Endothelial cell of umbilical vein (primary cell): ENCODE data around the gene TRDMT1. TPM values are rescaled to one million over a fixed set of nuclear protein-coding genes. Genes with fewer than 3 reads are reported as not detected.

Experiments used
- BruUV-seq: library from RNA; stranded (reverse); fragments of 400-500 nt; replicated peaks from 2 replicates; lab custom pipeline; 2021; lab: Mats Ljungman, UMichigan
- CTCF ChIA-PET: fragments of 300-600, 350-600 bp; sonication (Branson Sonifier 250); formaldehyde crosslinking; loops from one replicate; lab custom pipeline; 2021; ENCODE audit warnings: antibody characterized with exemption, inconsistent platforms; lab: Charles Lee
- POLR2A ChIA-PET: fragments of 300-600, 350-600 bp; sonication (Branson Sonifier 250); formaldehyde crosslinking; loops from one replicate; lab custom pipeline; 2021; ENCODE audit warnings: antibody characterized with exemption, inconsistent platforms; lab: Charles Lee
- DNase-seq: peaks from one replicate; pipeline ENCODE4 v3.0.0-alpha.2; 2011; ENCODE audit warnings: low read depth, low spot score
- FAIRE-seq: peaks from 2 replicates; lab custom pipeline; 2011; peaks lifted over from hg19 to GRCh38; lab: Jason Lieb, UNC
- H2AFZ ChIP-seq: 2 replicates; pipeline ENCODE4 v1.6.0; 2012; ENCODE audit warnings: low read depth, low read length, control low read depth, inconsistent platforms
- H3K27ac ChIP-seq: 2 replicates; pipeline ENCODE4 v1.5.1; 2011; ENCODE audit warnings: low read depth, mild to moderate bottlenecking, control low read depth, low read length, moderate library complexity; ENCODE audit not compliant: insufficient read depth
- H3K27me3 ChIP-seq, 2 experiments: 2 replicates each; pipeline versions ENCODE4 v1.6.0 to v1.6.1; 2011; ENCODE audit warnings: low read length in 2 of 2, mixed read lengths in 1 of 2; ENCODE audit not compliant: control insufficient read depth in 2 of 2, insufficient read depth in 2 of 2
- H3K36me3 ChIP-seq, 2 experiments: 2 replicates in 1 of 2; 3 replicates in 1 of 2; pipeline ENCODE4 v1.5.1; 2011; ENCODE audit warnings: low read length in 2 of 2, mild to moderate bottlenecking in 1 of 2, moderate library complexity in 1 of 2; ENCODE audit not compliant: control insufficient read depth in 2 of 2, insufficient read depth in 2 of 2; ENCODE audit errors: extremely low read depth in 1 of 2
- H3K4me1 ChIP-seq: 3 replicates; pipeline ENCODE4 v1.5.1; 2011; ENCODE audit warnings: mild to moderate bottlenecking, low read length; ENCODE audit not compliant: control insufficient read depth, insufficient read depth; ENCODE audit errors: extremely low read depth
- H3K4me2 ChIP-seq: 2 replicates; pipeline ENCODE4 v1.6.1; 2011; ENCODE audit warnings: low read length, control low read depth, mixed read lengths; ENCODE audit not compliant: insufficient read depth
- H3K4me3 ChIP-seq, 3 experiments: fragments of 200-600 bp in 1 of 3; sonication (generic), shearing (Covaris generic) in 1 of 3; replicated peaks in 1 of 3; 2 replicates each; pipeline ENCODE4 v1.5.1; 2011 to 2016; ENCODE audit warnings: control low read depth in 3 of 3, low read length in 3 of 3, mild to moderate bottlenecking in 2 of 3, inconsistent platforms in 1 of 3, low read depth in 1 of 3, moderate library complexity in 1 of 3; ENCODE audit not compliant: insufficient read depth in 1 of 3
- H3K79me2 ChIP-seq: 2 replicates; pipeline ENCODE4 v1.6.0; 2012; ENCODE audit warnings: low read length, inconsistent platforms; ENCODE audit not compliant: control insufficient read depth, insufficient read depth
- H3K9ac ChIP-seq: replicated peaks from 2 replicates; pipeline ENCODE3; 2011; ENCODE audit warnings: low read length, control low read depth; ENCODE audit not compliant: insufficient read depth; ENCODE audit errors: extremely low read depth
- H3K9me1 ChIP-seq: replicated peaks from 3 replicates; pipeline ENCODE4 v1.6.0; 2011; ENCODE audit warnings: mild to moderate bottlenecking, low read length; ENCODE audit not compliant: control insufficient read depth, insufficient read depth; ENCODE audit errors: extremely low read depth
- H3K9me3 ChIP-seq: replicated peaks from 2 replicates; pipeline ENCODE4 v1.5.1; 2012; ENCODE audit warnings: low read length, inconsistent platforms; ENCODE audit not compliant: control insufficient read depth, insufficient read depth
- H4K20me1 ChIP-seq: replicated peaks from 2 replicates; pipeline ENCODE3; 2011; ENCODE audit warnings: mild to moderate bottlenecking, low read length; ENCODE audit not compliant: control insufficient read depth, insufficient read depth; ENCODE audit errors: extremely low read depth
- CTCF ChIP-seq, 2 donors: IDR thresholded peaks; 1 replicate in 1 of 2; 2 replicates in 1 of 2; pipeline ENCODE4 v1.5.1; 2011; ENCODE audit warnings: low read length in 2 of 2, mild to moderate bottlenecking in 2 of 2, moderate library complexity in 2 of 2, control low read depth in 1 of 2, inconsistent platforms in 1 of 2, low read depth in 1 of 2; ENCODE audit not compliant: insufficient read depth in 1 of 2; ENCODE audit errors: extremely low read depth in 1 of 2
- EZH2 ChIP-seq: IDR thresholded peaks from 2 replicates; pipeline ENCODE4 v1.6.1; 2012; ENCODE audit warnings: borderline replicate concordance, low read depth, mild to moderate bottlenecking, moderate library complexity, low read length, inconsistent platforms; ENCODE audit not compliant: severe bottlenecking
- FOS ChIP-seq: IDR thresholded peaks from 2 replicates; pipeline ENCODE4 v1.6.1; 2011; ENCODE audit warnings: mild to moderate bottlenecking, low read length, moderate library complexity, borderline replicate concordance; ENCODE audit not compliant: insufficient read depth
- GATA2 ChIP-seq: IDR thresholded peaks from 2 replicates; pipeline ENCODE4 v1.7.0; 2011; ENCODE audit warnings: low read depth, mild to moderate bottlenecking, moderate library complexity, mixed read lengths, low read length; ENCODE audit not compliant: insufficient read length, insufficient read depth
- JUN ChIP-seq: IDR thresholded peaks from 2 replicates; pipeline ENCODE4 v1.6.1; 2011; ENCODE audit warnings: borderline replicate concordance, low read depth; ENCODE audit not compliant: insufficient read length, insufficient read depth
- MYC ChIP-seq: IDR thresholded peaks from one replicate; pipeline ENCODE4 v1.6.1; 2011; ENCODE audit warnings: mild to moderate bottlenecking, low read depth, low read length
- POLR2A ChIP-seq: IDR thresholded peaks from 2 replicates; pipeline ENCODE4 v1.6.1; 2012; ENCODE audit warnings: low read depth, mild to moderate bottlenecking, control low read depth, low read length
- POLR2AphosphoS5 ChIP-seq: IDR thresholded peaks from 2 replicates; pipeline ENCODE4 v1.6.1; 2012; ENCODE audit warnings: low read depth, mild to moderate bottlenecking, control low read depth, low read length, moderate library complexity; ENCODE audit not compliant: insufficient read depth
- dilution Hi-C: fragments of 300-500 bp; cut with MboI; formaldehyde crosslinking; loops from one replicate; pipeline ENCODE4 v1.15.0; 2019; ENCODE audit warnings: low sequenced_read_pairs; ENCODE audit not compliant: extremely low pct_ligation_motif_present
- intact Hi-C: fragments of 100-400 bp; cut with micrococcal nuclease; formaldehyde crosslinking; loops from one replicate; pipeline ENCODE4 v1.10.0; 2022
- polyA plus RNA-seq, 4 experiments: library from polyadenylated mRNA; depleted of rRNA in 3 of 4; stranded (reverse) in 3 of 4; unstranded in 1 of 4; fragments of >200 nt; gene quantifications; 2 replicates each; pipeline versions ENCODE4 v1.2.1 to v1.2.3, GENCODE V29; 2011 to 2012; ENCODE audit warnings: missing spikeins in 1 of 4
- total RNA-seq: library from RNA; stranded (reverse); gene quantifications from 2 replicates; pipeline ENCODE4 v1.2.3, GENCODE V29; 2021
- TF ChIP-seq, protein P1 (sequence below): IDR thresholded peaks from 2 replicates; pipeline ENCODE4 v1.6.1; 2011; ENCODE audit not compliant: insufficient read depth, insufficient read length

TRDMT1 gene
- total and polyA plus RNA-seq, 2 donors (not counting 3 experiments of a cell fraction or from before 2014, with no cell fraction given), result 10.0 to 12.3 TPM

DNA sequence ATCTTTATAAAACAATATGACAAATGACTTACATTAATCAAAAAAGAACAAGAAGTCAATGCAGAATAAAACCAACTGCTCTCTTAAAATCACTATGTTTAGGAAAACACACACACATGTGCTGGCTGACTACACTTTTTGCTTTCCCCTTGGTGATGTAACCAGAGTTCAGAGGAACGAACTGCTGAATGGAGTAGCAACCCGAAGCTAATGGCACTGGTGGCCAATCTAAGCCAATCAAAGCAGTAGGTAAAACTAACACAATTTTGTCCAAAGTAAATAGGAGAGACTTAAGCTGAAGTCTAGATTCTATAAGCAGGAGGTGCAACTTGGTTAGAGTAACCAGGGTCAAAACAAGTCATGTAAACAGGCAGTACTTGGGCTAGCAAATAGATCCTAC is 38.6 kb downstream of the TRDMT1 start:
- DNase-seq (no peak), FAIRE-seq (no peak)
- no peaks in the 10 kb centered on the region for H3K9me3 ChIP-seq
- intact Hi-C loops (no loop called here), dilution Hi-C loops (no loop called here)
- no peak overlapping the region for H2AFZ ChIP-seq
- H3K9ac ChIP-seq, result no peak overlapping the region
- H3K27ac ChIP-seq, result no peak overlapping the region
- no peaks in the 10 kb centered on the region for H3K4me1 ChIP-seq
- H3K4me2 ChIP-seq, result no peak overlapping the region
- H3K27me3 ChIP-seq, result no peaks in the 10 kb centered on the region
- H3K4me3 ChIP-seq, result no peak overlapping the region
- TF ChIP-seq POLR2A (no peak), JUN (no peak), EZH2 (no peak), CTCF (IDR thresholded peaks at IDR 0.05; ENCODE audit: extremely low read depth in 1 of 2, insufficient read depth in 1 of 2, low read depth in 1 of 2, low read length in 2 of 2) (no peak), GATA2 (no peak)
- no TSS peak for BruUV-seq
- ChIA-PET CTCF (no interaction called here), POLR2A (no interaction called here)
- H3K9me1 ChIP-seq, result no peaks in the 10 kb centered on the region
- no peaks in the 10 kb centered on the region for H4K20me1 ChIP-seq
- no peaks in the 10 kb centered on the region for H3K79me2 ChIP-seq
- no peaks in the 10 kb centered on the region for H3K36me3 ChIP-seq

DNA sequence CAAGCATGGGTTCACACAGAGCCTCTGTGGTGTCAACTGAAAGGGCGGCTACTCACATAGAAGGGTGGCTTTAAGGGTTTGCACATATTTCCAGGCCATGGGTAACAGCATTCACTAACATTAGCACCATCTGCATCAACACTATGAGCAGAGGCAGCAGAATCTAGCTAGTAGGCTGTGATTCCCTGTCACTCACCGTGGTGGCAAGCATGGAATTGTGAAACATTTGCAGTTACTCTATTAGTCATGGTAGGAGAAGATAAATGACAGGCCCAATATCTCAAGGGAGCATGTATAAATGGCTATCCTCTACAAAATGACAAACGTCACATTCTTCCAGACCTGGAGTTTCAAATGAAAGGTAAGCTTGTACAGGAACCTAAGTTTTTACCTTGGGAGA is 39.7 kb downstream of the TRDMT1 start:
- H3K79me2 ChIP-seq, result no peaks in the 10 kb centered on the region
- no peak overlapping the region for H3K9ac ChIP-seq
- intact Hi-C loops, result no loop called here
- DNase-seq (no peak), FAIRE-seq (no peak)
- H4K20me1 ChIP-seq, result no peaks in the 10 kb centered on the region
- ChIA-PET POLR2A (no interaction called here), CTCF (no interaction called here)
- H2AFZ ChIP-seq, result no peak overlapping the region
- dilution Hi-C loops, result no loop called here
- no peaks in the 10 kb centered on the region for H3K36me3 ChIP-seq
- no peaks in the 10 kb centered on the region for H3K9me1 ChIP-seq
- no peak for TF ChIP-seq GATA2
- no peak for TF ChIP-seq JUN
- TF ChIP-seq, protein P1, sequence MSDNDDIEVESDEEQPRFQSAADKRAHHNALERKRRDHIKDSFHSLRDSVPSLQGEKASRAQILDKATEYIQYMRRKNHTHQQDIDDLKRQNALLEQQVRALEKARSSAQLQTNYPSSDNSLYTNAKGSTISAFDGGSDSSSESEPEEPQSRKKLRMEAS, result no peak
- no peak for TF ChIP-seq CTCF (IDR thresholded peaks at IDR 0.05; ENCODE audit: extremely low read depth in 1 of 2, insufficient read depth in 1 of 2, low read depth in 1 of 2, low read length in 2 of 2)
- TF ChIP-seq FOS, result no peak
- no peak for TF ChIP-seq POLR2AphosphoS5
- TF ChIP-seq MYC, result no peak
- no peak for TF ChIP-seq EZH2
- TF ChIP-seq POLR2A, result no peak
- H3K9me3 ChIP-seq, result no peaks in the 10 kb centered on the region
- no peak overlapping the region for H3K4me2 ChIP-seq
- no peak overlapping the region for H3K4me3 ChIP-seq
- BruUV-seq, result no TSS peak
- no peaks in the 10 kb centered on the region for H3K4me1 ChIP-seq
- no peak overlapping the region for H3K27ac ChIP-seq
- H3K27me3 ChIP-seq, result no peaks in the 10 kb centered on the region
